Left ventricle myocardium inferior (tissue), 1 donor: Measurements from ENCODE around the gene RASAL2. TPM values are rescaled to one million over a fixed set of nuclear protein-coding genes. Genes with fewer than 3 reads are reported as not detected.

Source experiments
- DNase-seq: peaks from one replicate; pipeline ENCODE4 v3.0.0-alpha.2; 2020
- H3K27ac ChIP-seq: fragments of 200-600 bp; replicated peaks from 2 replicates; pipeline ENCODE4 v1.8.0; 2021
- H3K27me3 ChIP-seq: fragments of 200-600 bp; 2 replicates; pipeline ENCODE4 v1.8.0; 2021; ENCODE audit warnings: low read depth
- H3K36me3 ChIP-seq: fragments of 200-600 bp; 2 replicates; pipeline ENCODE4 v1.8.0; 2021
- H3K4me1 ChIP-seq: fragments of 200-600 bp; 2 replicates; pipeline ENCODE4 v1.8.0; 2021
- H3K4me3 ChIP-seq: fragments of 200-600 bp; 2 replicates; pipeline ENCODE4 v1.8.0; 2021; ENCODE audit warnings: mild to moderate bottlenecking, moderate library complexity
- H3K9me3 ChIP-seq: fragments of 200-600 bp; replicated peaks from 2 replicates; pipeline ENCODE4 v1.8.0; 2021
- intact Hi-C: fragments of 100-400 bp; cut with micrococcal nuclease; formaldehyde crosslinking; loops from one replicate; pipeline ENCODE4 v1.11.0; 2022
- total RNA-seq: library from RNA; stranded (reverse); fragmentation: NEBNext Ultra II Directional; extraction: Animal tissue kit (Norgen Biotek cat#: 25700); gene quantifications from one replicate; pipeline ENCODE4 v1.2.1, GENCODE V29; 2021
- TF ChIP-seq, protein P1 (sequence below): fragments of 200-600 bp; IDR thresholded peaks from 2 replicates; pipeline ENCODE4 v1.8.0; 2021; ENCODE audit warnings: antibody characterized with exemption, mild to moderate bottlenecking, borderline replicate concordance
- donor health status: DM: no; HTN: yes; CAD: no; lungs with severe emphysema.

The RASAL2 gene
- total RNA-seq, 1 donor from 2014 or later: 28.3 TPM

GRCh38 chr1:178527117-178527516, 433.2 kb downstream of the RASAL2 start:
- DNase-seq: no peak
- TF ChIP-seq, protein P1, sequence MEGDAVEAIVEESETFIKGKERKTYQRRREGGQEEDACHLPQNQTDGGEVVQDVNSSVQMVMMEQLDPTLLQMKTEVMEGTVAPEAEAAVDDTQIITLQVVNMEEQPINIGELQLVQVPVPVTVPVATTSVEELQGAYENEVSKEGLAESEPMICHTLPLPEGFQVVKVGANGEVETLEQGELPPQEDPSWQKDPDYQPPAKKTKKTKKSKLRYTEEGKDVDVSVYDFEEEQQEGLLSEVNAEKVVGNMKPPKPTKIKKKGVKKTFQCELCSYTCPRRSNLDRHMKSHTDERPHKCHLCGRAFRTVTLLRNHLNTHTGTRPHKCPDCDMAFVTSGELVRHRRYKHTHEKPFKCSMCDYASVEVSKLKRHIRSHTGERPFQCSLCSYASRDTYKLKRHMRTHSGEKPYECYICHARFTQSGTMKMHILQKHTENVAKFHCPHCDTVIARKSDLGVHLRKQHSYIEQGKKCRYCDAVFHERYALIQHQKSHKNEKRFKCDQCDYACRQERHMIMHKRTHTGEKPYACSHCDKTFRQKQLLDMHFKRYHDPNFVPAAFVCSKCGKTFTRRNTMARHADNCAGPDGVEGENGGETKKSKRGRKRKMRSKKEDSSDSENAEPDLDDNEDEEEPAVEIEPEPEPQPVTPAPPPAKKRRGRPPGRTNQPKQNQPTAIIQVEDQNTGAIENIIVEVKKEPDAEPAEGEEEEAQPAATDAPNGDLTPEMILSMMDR: no peak
- peaks cover 4% of the 10 kb centered on the region for H3K9me3 ChIP-seq
- H3K4me1 ChIP-seq: peaks cover 4% of the 10 kb centered on the region
- intact Hi-C loops: no loop called here
- no peaks in the 10 kb centered on the region for H3K27me3 ChIP-seq
- H3K36me3 ChIP-seq: no peaks in the 10 kb centered on the region
- no peak overlapping the region for H3K4me3 ChIP-seq
- H3K27ac ChIP-seq: no peak overlapping the region

- Histone ChIP-seq H3K9me3 (peaks cover 4% of the 10 kb centered on the region), H3K27ac (no peak overlapping the region), H3K27me3 (no peaks in the 10 kb centered on the region), H3K36me3 (no peaks in the 10 kb centered on the region), H3K4me3 (no peak overlapping the region), H3K4me1 (peaks cover 9% of the 10 kb centered on the region)
- TF ChIP-seq, protein P1: no peak
- DNase-seq: no peak
- intact Hi-C loops: no loop called here
Measured at GRCh38 chr1:178528228-178528952, 434.5 kb downstream of the RASAL2 start.

DNA sequence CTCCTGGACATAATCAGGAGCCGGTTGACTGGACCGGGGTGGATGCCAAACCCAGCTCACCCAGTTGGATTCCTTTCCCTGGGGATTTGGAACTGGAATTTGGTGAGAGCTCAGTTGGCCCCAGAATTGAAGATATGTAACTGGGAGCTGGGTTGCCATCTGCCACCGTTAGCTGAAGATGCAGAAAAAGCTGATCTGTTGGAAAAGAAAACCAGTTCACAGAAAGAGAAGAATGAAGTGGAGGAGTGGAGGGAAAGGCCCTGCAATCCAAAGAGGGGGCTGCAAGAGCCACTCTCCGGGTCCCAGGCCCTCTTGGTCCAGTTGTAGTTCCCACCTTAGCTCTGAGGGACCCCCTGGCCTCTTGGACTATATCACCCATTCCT, 435.0 kb downstream of the RASAL2 start:
- peaks cover 9% of the 10 kb centered on the region for H3K4me1 ChIP-seq
- TF ChIP-seq, protein P1: no peak
- no peaks in the 10 kb centered on the region for H3K27me3 ChIP-seq
- H3K36me3 ChIP-seq: no peaks in the 10 kb centered on the region
- peaks cover 4% of the 10 kb centered on the region for H3K9me3 ChIP-seq
- no peak overlapping the region for H3K27ac ChIP-seq
- H3K4me3 ChIP-seq: no peak overlapping the region
- intact Hi-C loops: no loop called here
- DNase-seq: no peak

GRCh38 chr1:178529364-178530036, 435.6 kb downstream of the RASAL2 start:
- H3K36me3 ChIP-seq: no peaks in the 10 kb centered on the region
- no peak overlapping the region for H3K27ac ChIP-seq
- H3K4me3 ChIP-seq: no peak overlapping the region
- H3K4me1 ChIP-seq: peaks cover 9% of the 10 kb centered on the region
- intact Hi-C loops: loop anchor here (10.0 kb wide), 1 partner anchor 475 kb away; no protein-coding TSS in a partner anchor
- TF ChIP-seq, protein P1: no peak
- peaks cover under 1% of the 10 kb centered on the region for H3K9me3 ChIP-seq
- H3K27me3 ChIP-seq: no peaks in the 10 kb centered on the region
- DNase-seq: no peak

DNA sequence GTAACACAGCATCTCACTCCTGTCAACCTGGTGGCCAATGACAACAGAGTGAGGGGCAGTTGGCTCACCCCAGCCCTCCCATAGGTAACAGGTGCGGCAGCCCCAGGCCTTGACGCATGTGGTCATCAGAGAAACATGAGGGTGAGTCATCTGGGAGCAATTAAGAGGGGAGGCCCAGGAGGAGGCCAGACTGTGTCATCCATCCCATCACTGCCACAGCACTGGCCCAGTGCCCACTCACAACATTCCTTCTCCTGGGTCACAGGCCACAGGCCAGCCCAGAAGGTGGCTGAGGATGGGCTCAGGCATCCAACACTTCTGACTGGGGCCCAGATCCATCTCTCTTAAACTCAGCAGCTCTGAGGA, 436.1 kb downstream of the RASAL2 start:
- Histone ChIP-seq H3K4me3 (no peak overlapping the region), H3K27me3 (no peaks in the 10 kb centered on the region), H3K4me1 (peaks cover 9% of the 10 kb centered on the region), H3K9me3 (no peaks in the 10 kb centered on the region), H3K27ac (no peak overlapping the region), H3K36me3 (no peaks in the 10 kb centered on the region)
- TF ChIP-seq, protein P1: no peak
- intact Hi-C loops: loop anchor here (10.0 kb wide), 1 partner anchor 475 kb away; no protein-coding TSS in a partner anchor
- no peak for DNase-seq
